ENCODE data around the gene STK40. TPM values are rescaled to one million over a fixed set of nuclear protein-coding genes. Genes with fewer than 3 reads are reported as not detected.

The STK40 gene
- total RNA-seq, 2 experiments from 2014 or later = 75.2 to 76.8 TPM

DNA sequence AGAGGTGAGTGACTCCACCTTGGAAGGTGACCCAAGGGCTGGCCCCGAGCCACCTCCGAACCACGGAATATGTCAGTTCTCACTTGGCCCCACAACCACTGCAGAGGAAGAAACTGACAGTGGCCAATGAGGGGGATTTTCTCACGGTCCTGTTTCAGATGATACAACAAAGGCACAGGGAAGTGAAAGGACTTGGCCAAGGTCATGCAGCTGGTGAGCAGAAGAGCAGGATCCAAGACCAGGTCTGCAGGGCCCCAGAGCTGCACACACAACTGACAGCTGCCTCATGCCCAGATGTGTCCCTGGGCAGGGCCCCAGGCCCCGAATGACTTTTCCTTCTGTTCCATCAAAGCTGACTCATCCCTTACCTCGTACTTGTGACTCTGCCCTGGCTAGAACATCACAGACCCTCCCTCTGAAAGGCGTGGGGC is 36.5 kb downstream of the STK40 start:
- Mint-ChIP-seq H3K27me3 (no peaks in the 10 kb centered on the region), H3K4me1 (peaks cover 27% of the 10 kb centered on the region), H3K36me3 (ENCODE audit: low read depth) (peaks cover 52% of the 10 kb centered on the region), H3K27ac (no peak overlapping the region), H3K4me3 (no peak overlapping the region), H3K9me3 (no peaks in the 10 kb centered on the region)
- no peak for DNase-seq
- ChIA-PET POLR2A (interaction anchor here (1.5 to 3.8 kb wide), 2 partner anchors 18 to 38 kb away, joined by 4 to 24 read pairs; no protein-coding TSS in a partner anchor), CTCF (interaction anchor here (1.4 to 1.8 kb wide), 2 partner anchors 20 kb away, joined by 4 read pairs; no protein-coding TSS in a partner anchor)

DNA sequence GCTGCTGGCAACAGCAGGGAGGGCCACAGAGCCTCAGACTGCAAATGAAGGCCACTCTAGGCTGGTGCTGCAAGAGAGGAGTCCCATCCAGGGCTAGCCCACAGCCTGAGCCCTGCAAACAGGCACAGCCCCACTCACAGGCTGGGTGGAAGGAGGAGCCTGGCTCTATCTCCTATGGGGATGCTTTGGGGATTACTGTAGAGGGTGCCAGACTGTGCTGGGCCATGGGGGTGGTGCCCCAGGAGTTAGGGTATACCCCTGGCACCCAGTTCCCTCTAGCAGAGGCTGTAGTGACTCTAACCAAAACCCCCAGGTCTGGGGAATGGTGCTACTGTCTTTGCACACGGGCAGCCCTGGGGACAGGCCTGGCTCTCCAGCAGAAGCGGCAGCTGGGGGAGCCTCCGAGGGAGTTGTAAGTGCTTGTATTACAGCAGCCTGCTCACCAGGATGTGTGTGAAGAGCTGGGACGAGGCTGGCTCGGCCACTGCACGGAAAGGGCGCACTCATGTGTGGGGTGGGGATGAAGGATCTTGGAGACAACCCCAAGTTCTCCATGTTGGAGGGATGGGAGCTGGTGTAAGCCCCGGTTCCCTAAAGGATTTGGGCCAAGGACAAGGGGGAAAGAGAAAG is 38.9 kb downstream of the STK40 start:
- POLR2A ChIA-PET = interaction anchor here (0.7 to 1.3 kb wide), 2 partner anchors 50 to 83 kb away, joined by 3 read pairs; no protein-coding TSS in a partner anchor
- H3K27ac Mint-ChIP-seq = no peak overlapping the region
- H3K27me3 Mint-ChIP-seq = no peaks in the 10 kb centered on the region
- H3K36me3 Mint-ChIP-seq (ENCODE audit: low read depth) = peaks cover 43% of the 10 kb centered on the region
- CTCF ChIA-PET = interaction anchor here (0.5 to 2.1 kb wide), 6 partner anchors 19 to 817 kb away, joined by 3 to 8 read pairs (median 4); no protein-coding TSS in a partner anchor
- H3K4me3 Mint-ChIP-seq = no peak overlapping the region
- H3K4me1 Mint-ChIP-seq = peaks cover 19% of the 10 kb centered on the region
- DNase-seq = no peak
- no peaks in the 10 kb centered on the region for H3K9me3 Mint-ChIP-seq

DNA sequence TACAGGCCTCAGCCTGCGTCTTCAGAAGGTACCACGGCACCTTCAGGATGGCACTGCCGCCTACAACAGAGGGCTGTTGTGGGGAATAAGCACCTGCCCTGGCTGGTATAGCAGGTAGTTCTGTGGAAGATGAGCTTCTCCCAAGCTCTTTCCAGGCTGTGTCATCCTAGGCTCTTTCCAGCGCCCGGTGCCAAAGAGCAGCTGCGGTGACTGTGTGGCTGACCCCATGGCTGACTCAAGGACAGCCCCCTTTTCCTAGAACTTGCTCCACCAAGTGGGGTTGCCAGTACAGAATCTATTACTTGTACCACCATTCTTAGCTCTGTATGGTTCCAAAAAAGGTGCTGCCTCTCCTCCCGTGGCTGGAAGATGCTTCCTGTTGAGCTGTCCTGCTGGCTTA is 40.4 kb downstream of the STK40 start:
- Mint-ChIP-seq H3K36me3 (ENCODE audit: low read depth) (peaks cover 45% of the 10 kb centered on the region), H3K4me3 (no peak overlapping the region), H3K27ac (no peak overlapping the region), H3K4me1 (peaks cover 4% of the 10 kb centered on the region), H3K9me3 (no peaks in the 10 kb centered on the region), H3K27me3 (no peaks in the 10 kb centered on the region)
- CTCF ChIA-PET = interaction anchor here (1.9 kb wide), 1 partner anchor 23 kb away, joined by 5 read pairs; no protein-coding TSS in a partner anchor
- POLR2A ChIA-PET = interaction anchor here (1.3 kb wide), 1 partner anchor 52 kb away, joined by 3 read pairs; no protein-coding TSS in a partner anchor
- DNase-seq = no peak

DNA sequence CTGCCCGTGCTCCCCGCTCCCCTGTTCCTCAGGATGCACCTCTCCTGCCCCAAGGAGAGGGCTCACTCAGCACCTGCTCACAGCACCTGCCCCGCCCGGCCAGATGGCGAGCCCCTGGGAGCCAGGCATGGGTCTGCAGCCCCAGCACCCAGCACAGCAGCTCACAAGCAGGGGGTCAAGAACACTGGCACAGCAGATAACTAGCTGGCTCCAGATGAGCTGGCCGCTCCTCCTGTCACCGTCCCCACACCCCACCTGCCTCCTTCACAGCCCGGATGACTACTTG is 41.4 kb downstream of the STK40 start:
- Mint-ChIP-seq H3K9me3 (no peaks in the 10 kb centered on the region), H3K27me3 (no peaks in the 10 kb centered on the region), H3K4me3 (no peak overlapping the region), H3K4me1 (peaks cover 3% of the 10 kb centered on the region), H3K36me3 (ENCODE audit: low read depth) (peaks cover 47% of the 10 kb centered on the region), H3K27ac (no peak overlapping the region)
- ChIA-PET POLR2A (no interaction called here), CTCF (interaction anchor here (3.2 kb wide), 1 partner anchor 24 kb away, joined by 35 read pairs; no protein-coding TSS in a partner anchor)
- DNase-seq = no peak

DNA sequence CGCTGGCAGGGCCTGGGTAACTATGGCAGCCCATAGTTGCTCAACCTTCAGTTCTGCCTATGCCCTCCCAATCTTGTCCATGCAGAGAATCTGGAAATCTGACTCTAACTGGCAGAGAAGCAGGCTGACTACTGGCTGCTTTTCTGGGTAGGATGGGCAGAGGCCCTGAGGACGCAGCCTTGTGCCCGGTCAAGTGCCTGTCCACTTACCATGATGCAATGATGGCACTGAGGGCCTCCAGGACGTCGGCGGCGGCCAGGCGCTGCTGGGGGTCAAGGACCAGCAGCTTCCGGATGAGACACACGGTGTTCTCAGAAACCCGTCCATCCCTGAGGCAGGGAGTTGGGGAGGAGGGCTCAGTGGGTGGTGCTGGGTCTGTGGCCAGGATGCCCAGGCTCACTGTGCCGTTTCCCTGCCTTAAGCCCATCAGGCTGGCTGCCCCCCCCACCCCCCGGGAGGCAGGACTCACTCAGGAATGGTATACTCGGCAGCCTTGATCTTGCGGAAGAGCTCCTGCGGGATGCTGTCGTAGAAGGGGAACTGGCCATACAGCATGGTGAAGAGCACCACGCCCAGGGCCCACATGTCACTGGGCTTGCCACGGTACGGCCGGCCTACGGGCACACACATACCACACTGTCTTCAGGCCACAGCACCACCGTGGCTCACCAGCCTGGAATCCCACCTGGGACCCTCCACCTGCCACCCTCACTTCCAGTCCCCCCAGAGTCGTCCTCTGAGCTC is 41.9 kb downstream of the STK40 start:
- CTCF ChIA-PET = interaction anchor here (0.7 to 3.2 kb wide), 7 partner anchors 9 to 79 kb away, joined by 3 to 35 read pairs (median 20); no protein-coding TSS in a partner anchor
- peaks cover 48% of the 10 kb centered on the region for H3K36me3 Mint-ChIP-seq (ENCODE audit: low read depth)

DNA sequence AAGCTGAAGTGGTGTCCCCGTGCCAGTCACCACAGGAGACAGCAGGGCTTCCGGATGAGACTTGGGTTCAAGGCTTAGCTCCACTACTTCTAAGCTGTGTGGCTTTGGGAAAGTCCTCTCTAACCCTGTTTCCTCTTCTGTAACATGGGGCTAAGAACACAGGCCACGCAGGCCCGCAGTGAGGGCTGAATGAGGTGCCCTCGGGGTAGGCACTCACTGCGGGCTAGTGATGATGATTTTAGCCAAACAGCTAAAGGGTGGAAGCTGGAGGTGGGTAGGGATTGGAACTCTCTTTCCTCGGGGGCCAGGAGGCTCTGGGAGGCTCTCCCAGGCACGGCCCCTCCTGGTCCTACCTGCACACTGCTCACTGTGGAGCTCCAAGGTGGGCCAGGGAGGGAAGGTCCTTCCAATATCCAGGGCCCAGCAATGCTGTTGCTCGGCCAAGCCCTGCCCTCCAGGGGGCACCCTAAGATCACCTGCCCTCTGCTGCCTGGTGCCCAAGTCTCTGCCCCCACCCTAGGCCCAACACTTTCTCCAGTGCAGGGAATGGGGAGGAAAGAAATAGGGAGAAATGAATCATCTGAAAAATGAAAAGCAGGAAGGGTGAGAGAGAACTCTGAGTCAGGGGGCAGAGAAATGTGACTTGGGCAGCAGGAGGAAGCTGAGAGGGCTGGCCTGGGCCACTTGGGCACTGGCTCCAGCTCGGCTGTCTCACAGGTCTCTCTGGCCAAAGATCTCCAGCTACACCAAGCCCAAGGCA is 43.1 kb downstream of the STK40 start:
- Mint-ChIP-seq H3K4me1 (peaks cover 19% of the 10 kb centered on the region), H3K36me3 (ENCODE audit: low read depth) (peaks cover 38% of the 10 kb centered on the region), H3K27me3 (no peaks in the 10 kb centered on the region), H3K9me3 (no peaks in the 10 kb centered on the region), H3K27ac (peak overlapping the region; percentile 41), H3K4me3 (no peak overlapping the region)
- ChIA-PET POLR2A (interaction anchor here (0.9 to 1.5 kb wide), 8 partner anchors 8 to 78 kb away, joined by 3 to 10 read pairs (median 3); no protein-coding TSS in a partner anchor), CTCF (interaction anchor here (0.6 to 3.2 kb wide), 15 partner anchors 8 to 193 kb away, joined by 3 to 35 read pairs (median 6); partner anchors contain the start of genes LSM10, STK40 and TRAPPC3)
- peak; percentile 57 for DNase-seq

More for the DNA sequence above, 41.9 kb downstream of the STK40 start:
- H3K9me3 Mint-ChIP-seq = no peaks in the 10 kb centered on the region
- no peak overlapping the region for H3K27ac Mint-ChIP-seq
- POLR2A ChIA-PET = interaction anchor here (1.1 to 1.4 kb wide), 2 partner anchors 7 to 16 kb away, joined by 3 to 4 read pairs; no protein-coding TSS in a partner anchor
- H3K27me3 Mint-ChIP-seq = no peaks in the 10 kb centered on the region
- no peak overlapping the region for H3K4me3 Mint-ChIP-seq
- peaks cover 8% of the 10 kb centered on the region for H3K4me1 Mint-ChIP-seq
- no peak for DNase-seq

DNA sequence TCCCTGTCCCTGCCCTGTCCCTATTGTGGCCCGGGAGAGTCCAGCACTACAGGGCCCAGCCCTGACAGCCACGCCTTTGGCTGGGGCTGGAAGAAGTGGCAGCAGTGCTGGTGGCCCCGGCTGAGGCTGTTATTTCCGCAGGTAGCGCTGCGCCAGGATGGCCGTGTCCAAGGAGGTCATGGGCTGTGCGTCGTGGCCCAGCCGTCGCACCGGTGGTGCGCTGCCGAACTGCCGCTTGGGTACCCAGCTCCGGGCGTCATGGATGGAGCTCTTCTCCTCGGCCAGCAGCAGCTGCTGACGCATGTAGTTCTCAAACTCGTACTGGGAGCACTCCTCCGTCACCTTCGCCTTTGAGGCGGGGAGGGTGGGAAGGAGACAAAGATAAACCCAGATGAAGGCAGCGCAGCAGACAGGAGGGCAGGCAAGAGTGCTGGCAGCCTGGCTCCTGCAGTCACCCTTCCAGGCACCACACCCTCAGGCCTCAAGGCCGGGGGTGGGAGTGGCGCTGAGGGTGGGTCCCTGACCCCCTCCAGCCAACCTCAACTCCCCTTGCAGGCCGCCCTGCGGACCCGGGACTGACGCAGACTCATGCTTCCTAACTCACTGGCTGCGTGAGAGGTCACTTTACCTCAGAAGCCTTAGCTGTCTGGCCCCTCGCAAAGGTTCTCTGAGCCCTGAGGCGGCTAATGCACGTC is 44.0 kb downstream of the STK40 start:
- Mint-ChIP-seq H3K36me3 (ENCODE audit: low read depth) (peaks cover 31% of the 10 kb centered on the region), H3K27ac (no peak overlapping the region), H3K9me3 (no peaks in the 10 kb centered on the region), H3K4me3 (no peak overlapping the region), H3K4me1 (peaks cover 23% of the 10 kb centered on the region), H3K27me3 (no peaks in the 10 kb centered on the region)
- DNase-seq = no peak
- ChIA-PET CTCF (interaction anchor here (0.6 to 3.2 kb wide), 14 partner anchors 9 to 192 kb away, joined by 3 to 35 read pairs (median 6); partner anchors contain the start of genes LSM10, STK40 and TRAPPC3), POLR2A (interaction anchor here (0.9 to 1.5 kb wide), 5 partner anchors 10 to 67 kb away, joined by 3 to 10 read pairs (median 3); no protein-coding TSS in a partner anchor)

DNA sequence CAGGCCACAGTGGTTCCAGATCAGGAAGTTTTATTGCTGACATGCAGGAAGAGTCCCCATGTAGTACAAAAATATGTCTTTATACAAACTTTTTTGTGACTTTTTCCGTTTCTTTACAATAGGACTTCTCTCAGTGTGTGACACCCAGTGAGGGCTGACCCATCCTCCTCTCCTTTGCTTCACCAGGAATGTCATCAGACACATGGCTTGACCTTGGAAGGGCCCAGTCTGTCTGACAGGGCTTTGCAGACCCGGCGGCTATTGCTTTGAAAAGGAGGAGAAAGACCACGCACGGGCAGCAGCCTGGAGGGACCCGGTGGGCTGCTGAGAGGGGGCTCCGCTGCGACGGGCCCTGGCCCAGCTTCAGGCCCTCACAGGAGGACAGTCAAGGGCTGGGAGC is 46.1 kb downstream of the STK40 start:
- Mint-ChIP-seq H3K27me3 (no peaks in the 10 kb centered on the region), H3K4me1 (peaks cover 23% of the 10 kb centered on the region), H3K27ac (peak overlapping the region; percentile 65), H3K9me3 (no peaks in the 10 kb centered on the region), H3K4me3 (no peak overlapping the region), H3K36me3 (ENCODE audit: low read depth) (peaks cover 20% of the 10 kb centered on the region)
- ChIA-PET POLR2A (no interaction called here), CTCF (no interaction called here)
- DNase-seq = no peak

DNA sequence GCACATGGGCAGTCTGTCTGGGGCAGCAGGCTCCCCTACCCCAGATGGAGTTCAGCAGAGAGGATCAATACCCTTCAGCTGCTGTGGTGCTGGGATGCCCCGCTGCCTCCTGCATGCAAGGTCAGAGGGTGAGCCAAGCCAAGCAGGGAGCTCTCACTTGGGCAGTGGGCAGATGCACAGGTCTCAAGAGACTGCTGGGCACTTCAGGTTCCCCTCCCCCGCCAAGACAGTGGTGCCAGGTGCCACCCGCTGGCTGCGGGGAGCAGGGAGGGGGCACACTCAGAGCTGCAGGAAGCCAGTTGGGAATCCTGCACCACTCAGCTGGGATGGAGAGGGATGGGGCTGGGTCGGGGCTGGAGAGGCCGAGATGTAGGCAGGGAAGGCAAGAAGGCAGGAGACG is 46.5 kb downstream of the STK40 start:
- H3K9me3 Mint-ChIP-seq = no peaks in the 10 kb centered on the region
- H3K36me3 Mint-ChIP-seq (ENCODE audit: low read depth) = peaks cover 17% of the 10 kb centered on the region
- ChIA-PET CTCF (interaction anchor here (2.8 kb wide), 1 partner anchor 15 kb away, joined by 7 read pairs; the partner anchor contains the start of gene EVA1B), POLR2A (no interaction called here)
- no peak overlapping the region for H3K4me3 Mint-ChIP-seq
- H3K27ac Mint-ChIP-seq = peak overlapping the region; percentile 70
- H3K27me3 Mint-ChIP-seq = no peaks in the 10 kb centered on the region
- peaks cover 23% of the 10 kb centered on the region for H3K4me1 Mint-ChIP-seq
- no peak for DNase-seq

DNA sequence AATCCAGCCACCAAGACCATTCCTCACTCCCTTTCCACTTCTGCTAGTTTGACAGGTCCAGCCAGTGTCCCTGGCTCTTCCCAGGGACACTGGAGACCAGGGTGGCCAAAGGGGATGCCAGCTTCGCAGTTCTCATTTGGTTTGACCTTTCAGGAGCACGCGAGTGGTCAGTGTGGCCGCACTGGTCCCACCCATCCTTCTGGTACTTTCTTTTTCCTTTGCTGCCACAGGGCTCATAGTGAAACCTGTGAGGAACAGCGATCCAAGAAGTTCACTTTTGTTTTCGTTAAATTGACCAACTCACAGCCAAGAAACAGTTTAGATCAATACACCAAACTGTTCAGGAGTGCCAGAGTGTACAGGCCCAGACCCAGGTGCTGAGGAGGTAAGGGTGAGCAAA is 47.9 kb downstream of the STK40 start:
- H3K27me3 Mint-ChIP-seq = peaks cover under 1% of the 10 kb centered on the region
- peak overlapping the region; percentile 19 for H3K27ac Mint-ChIP-seq
- H3K4me3 Mint-ChIP-seq = no peak overlapping the region
- H3K9me3 Mint-ChIP-seq = no peaks in the 10 kb centered on the region
- H3K4me1 Mint-ChIP-seq = peaks cover 23% of the 10 kb centered on the region
- CTCF ChIA-PET = interaction anchor here (2.8 kb wide), 1 partner anchor 14 kb away, joined by 7 read pairs; the partner anchor contains the start of gene EVA1B
- peaks cover 16% of the 10 kb centered on the region for H3K36me3 Mint-ChIP-seq (ENCODE audit: low read depth)
- POLR2A ChIA-PET = interaction anchor here (1.0 kb wide), 1 partner anchor 13 kb away, joined by 4 read pairs; no protein-coding TSS in a partner anchor
- DNase-seq = no peak

DNA sequence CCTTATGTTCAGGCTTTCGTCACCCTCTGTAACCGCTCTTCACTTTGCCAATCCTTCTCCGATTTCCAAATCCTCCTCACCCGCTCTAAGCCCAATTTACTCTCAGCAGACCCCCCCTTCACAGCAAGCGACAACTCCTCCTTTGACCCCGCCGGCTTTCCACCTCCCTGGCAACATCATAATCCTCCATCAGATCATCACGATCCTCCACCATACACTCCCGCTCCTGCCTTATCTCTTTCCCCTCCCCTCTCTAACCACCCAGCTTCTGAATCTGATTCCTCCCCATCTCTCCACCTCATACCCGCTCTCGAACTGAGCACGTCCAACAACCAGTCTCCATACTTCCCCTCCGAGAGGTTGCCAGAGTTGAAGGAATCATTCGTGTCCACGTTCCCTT is 54.8 kb downstream of the STK40 start:
- Mint-ChIP-seq H3K4me3 (peak overlapping the region; percentile 7), H3K9me3 (no peaks in the 10 kb centered on the region), H3K36me3 (ENCODE audit: low read depth) (no peaks in the 10 kb centered on the region), H3K27ac (no peak overlapping the region), H3K27me3 (peaks cover 18% of the 10 kb centered on the region), H3K4me1 (peaks cover 44% of the 10 kb centered on the region)
- no peak for DNase-seq
- POLR2A ChIA-PET = no interaction called here
- CTCF ChIA-PET = no interaction called here

DNA sequence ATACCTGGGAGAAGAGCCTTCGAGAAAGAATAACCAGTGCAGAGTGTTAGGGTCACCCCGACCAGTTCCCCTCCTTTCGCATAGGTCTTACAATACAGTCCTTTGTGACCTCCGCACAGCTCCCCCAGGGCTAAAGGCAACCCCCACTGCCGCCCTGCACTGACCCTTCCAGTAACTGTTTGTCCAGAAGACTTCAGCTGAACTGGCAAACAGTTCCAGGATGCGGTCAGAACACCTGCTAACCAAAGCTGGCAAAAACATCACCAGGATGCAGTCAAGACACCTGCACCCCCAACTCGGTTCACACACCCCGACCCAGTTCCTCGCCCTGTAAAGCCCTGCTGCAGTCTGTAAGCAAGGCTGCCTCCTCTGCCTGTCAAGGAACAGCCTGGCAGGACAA is 55.9 kb downstream of the STK40 start:
- ChIA-PET POLR2A (no interaction called here), CTCF (interaction anchor here (1.4 kb wide), 1 partner anchor 40 kb away, joined by 3 read pairs; no protein-coding TSS in a partner anchor)
- Mint-ChIP-seq H3K27ac (no peak overlapping the region), H3K27me3 (peaks cover 22% of the 10 kb centered on the region), H3K4me3 (no peak overlapping the region), H3K4me1 (peaks cover 47% of the 10 kb centered on the region), H3K36me3 (ENCODE audit: low read depth) (no peaks in the 10 kb centered on the region), H3K9me3 (no peaks in the 10 kb centered on the region)
- DNase-seq = no peak

All from activated CD4-positive, alpha-beta memory T cell treated with anti-CD3 and anti-CD28 coated beads, Interleukin-2, amount 10 ng/mL, durations not matched to agents 7 days and 5 days (primary cell).